Measurements from ENCODE around the gene PMPCA. TPM values are rescaled to one million over a fixed set of nuclear protein-coding genes. Genes with fewer than 3 reads are reported as not detected.

The PMPCA gene
- total and polyA plus RNA-seq, 2 of the 13 experiments (the other 11 are each of a cell fraction or from before 2014, with no cell fraction given): 70.2 to 88.4 TPM

DNA sequence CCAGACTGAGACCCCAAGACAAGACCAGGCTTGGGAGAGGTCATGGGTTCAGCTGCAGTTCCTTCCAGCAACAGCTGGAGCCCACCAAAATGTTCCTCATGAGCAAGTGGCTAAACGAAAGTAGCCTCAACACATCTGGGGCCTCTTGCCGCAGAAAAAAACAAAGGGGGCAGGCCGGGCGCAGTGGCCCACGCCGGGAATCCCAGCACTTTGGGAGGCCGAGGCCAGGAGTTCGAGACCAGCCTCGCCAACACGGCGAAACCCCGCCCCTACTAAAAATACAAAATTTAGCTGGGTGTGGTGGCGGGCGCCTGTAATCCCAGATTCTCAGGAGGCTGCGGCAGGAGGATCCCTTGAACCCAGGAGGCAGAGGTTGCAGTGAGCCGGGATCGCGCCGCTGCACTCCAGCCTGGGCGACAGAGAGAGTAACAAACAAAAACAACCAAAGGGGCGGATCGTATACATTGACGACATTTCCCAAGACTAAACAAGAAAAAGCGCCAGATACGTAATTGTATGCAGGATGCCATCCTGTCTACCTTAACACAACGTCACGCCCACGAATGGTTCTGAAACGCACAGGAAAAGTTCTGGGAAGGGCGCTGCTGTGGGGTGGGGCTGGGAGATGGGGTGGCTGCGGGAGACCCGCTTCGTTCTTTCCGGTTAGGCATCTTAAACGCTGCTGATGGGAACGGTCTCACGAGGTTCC is 27.5 kb downstream of the PMPCA start:
- intact Hi-C loops (cut with micrococcal nuclease; ENCODE audit: unreplicated experiment): no loop called here
- BruUV-seq (replicated peaks): no TSS peak

DNA sequence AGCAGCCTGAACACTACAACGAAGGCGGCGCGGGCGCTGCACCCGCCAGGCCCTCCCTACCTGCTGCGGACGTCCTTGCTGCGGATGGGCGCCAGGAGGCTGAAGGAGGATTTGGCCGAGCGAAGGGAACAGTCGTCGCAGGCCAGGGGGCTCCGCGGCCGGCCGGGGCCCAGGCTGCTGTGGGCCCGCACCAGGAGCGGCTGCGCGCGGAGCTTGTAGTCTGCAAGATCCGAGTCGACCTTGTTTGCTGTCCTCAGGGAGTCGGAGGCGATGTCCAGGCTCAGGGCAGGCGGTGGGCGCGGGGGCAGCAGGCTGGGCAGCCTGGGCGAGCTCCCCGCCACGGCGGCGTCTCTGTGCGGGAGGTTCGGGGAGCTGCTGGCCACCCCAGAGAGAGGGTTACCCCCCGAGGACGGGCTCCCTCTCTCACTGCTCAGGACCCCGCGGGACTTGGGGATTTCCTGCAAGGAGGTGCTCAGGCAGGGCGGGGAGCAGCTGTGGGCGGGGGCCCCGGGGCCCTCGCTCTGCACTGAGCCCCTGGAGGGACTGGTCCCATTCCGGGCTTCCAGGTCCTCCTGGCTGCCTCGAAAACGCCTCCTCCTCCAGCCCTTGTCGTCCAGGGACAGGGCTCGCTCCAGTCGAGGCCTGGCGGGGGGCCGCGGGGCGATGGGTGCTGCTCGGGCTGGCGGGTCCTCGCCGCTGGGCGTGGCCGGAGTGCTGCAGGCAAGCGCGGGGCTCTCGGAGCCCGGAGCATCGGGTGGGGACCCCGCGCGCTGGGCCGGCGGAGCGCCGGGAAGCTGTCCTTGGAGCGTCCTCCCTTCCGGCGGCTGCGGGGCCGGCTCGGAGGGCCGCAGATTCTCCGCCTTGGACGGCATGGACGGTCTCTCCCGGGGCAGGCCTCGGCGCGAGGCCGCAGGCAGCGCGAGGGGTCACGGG is 28.4 kb downstream of the PMPCA start:
- peaks cover 46% of the 10 kb centered on the region for H3K4me1 ChIP-seq (ENCODE audit: insufficient read depth, low read length)
- peaks cover 4 to 25% of the 10 kb centered on the region in 2 experiments; a peak in 4 of 5 replicates for H3K36me3 ChIP-seq (replicated peaks in 1 of 2; ENCODE audit: control insufficient read depth in 1 of 2, insufficient read depth in 2 of 2, low read length in 2 of 2)
- ChIA-PET POLR2A (no interaction called here), CTCF (ENCODE audit: low intra/inter-chr PET ratio, low total read pairs) (no interaction called here)
- DNase-seq (ENCODE audit: low spot score) (no peak), ATAC-seq (peak; percentile 47), FAIRE-seq (no peak)
- no peaks in the 10 kb centered on the region; a peak in 1 of 5 replicates for H3K27me3 ChIP-seq (ENCODE audit: control insufficient read depth in 1 of 2, insufficient read depth in 2 of 2, low read length in 2 of 2)
- H3K79me2 ChIP-seq (ENCODE audit: insufficient read depth, low read length): peaks cover 26% of the 10 kb centered on the region
- no TSS peak for BruUV-seq (replicated peaks)
- intact Hi-C loops (cut with micrococcal nuclease; ENCODE audit: unreplicated experiment) (no loop called here), in situ Hi-C loops (cut with HindIII; ENCODE audit: extremely low pct_ligation_motif_present, low pct_unique_long_range_greater_than_20kb) (no loop called here)
- no peaks in the 10 kb centered on the region for H3K9me3 ChIP-seq (ENCODE audit: low read length)
- H3K4me2 ChIP-seq (ENCODE audit: low read depth, low read length): peak overlapping the region; percentile 84
- peak overlapping the region; percentile 85 for H3K9ac ChIP-seq (ENCODE audit: insufficient read depth, low read depth, low read length)
- peak overlapping the region; percentile 89 to 92 (median 89) for H3K4me3 ChIP-seq (replicated peaks in 1 of 3; ENCODE audit: insufficient read depth in 1 of 3, low read depth in 2 of 3, low read length in 3 of 3)
- under 1% methylated on average over 17 of the region's 91 CpGs for WGBS (ENCODE audit: low lambda C conversion rate)
- H3K27ac ChIP-seq (ENCODE audit: extremely low read length, insufficient read depth, low read length): peak overlapping the region; percentile 59
- peaks cover 7% of the 10 kb centered on the region; the same call in 1 of the 2 replicates for H4K20me1 ChIP-seq (ENCODE audit: insufficient read depth, low read length)
- no peak overlapping the region for H2AFZ ChIP-seq (ENCODE audit: low read length)
- TF ChIP-seq MTA1 (CRISPR knock-in tag; IDR thresholded peaks at IDR 0.05; ENCODE audit: borderline replicate concordance) (no peak), ZNF782 (CRISPR knock-in tag; IDR thresholded peaks at IDR 0.05; ENCODE audit: borderline replicate concordance) (no peak), SIN3B (IDR thresholded peaks at IDR 0.05; ENCODE audit: low read length) (no peak), SRF (IDR thresholded peaks at IDR 0.05; ENCODE audit: low read depth, low read length) (no peak), ETV5 (CRISPR knock-in tag; IDR thresholded peaks at IDR 0.05; ENCODE audit: borderline replicate concordance) (no peak)
- TF ChIP-seq, protein P1, sequence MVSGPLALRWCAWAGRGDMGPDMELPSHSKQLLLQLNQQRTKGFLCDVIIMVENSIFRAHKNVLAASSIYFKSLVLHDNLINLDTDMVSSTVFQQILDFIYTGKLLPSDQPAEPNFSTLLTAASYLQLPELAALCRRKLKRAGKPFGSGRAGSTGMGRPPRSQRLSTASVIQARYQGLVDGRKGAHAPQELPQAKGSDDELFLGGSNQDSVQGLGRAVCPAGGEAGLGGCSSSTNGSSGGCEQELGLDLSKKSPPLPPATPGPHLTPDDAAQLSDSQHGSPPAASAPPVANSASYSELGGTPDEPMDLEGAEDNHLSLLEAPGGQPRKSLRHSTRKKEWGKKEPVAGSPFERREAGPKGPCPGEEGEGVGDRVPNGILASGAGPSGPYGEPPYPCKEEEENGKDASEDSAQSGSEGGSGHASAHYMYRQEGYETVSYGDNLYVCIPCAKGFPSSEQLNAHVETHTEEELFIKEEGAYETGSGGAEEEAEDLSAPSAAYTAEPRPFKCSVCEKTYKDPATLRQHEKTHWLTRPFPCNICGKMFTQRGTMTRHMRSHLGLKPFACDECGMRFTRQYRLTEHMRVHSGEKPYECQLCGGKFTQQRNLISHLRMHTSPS (CRISPR knock-in tag; IDR thresholded peaks at IDR 0.05; ENCODE audit: low read depth): no peak
- TF ChIP-seq, protein P2, sequence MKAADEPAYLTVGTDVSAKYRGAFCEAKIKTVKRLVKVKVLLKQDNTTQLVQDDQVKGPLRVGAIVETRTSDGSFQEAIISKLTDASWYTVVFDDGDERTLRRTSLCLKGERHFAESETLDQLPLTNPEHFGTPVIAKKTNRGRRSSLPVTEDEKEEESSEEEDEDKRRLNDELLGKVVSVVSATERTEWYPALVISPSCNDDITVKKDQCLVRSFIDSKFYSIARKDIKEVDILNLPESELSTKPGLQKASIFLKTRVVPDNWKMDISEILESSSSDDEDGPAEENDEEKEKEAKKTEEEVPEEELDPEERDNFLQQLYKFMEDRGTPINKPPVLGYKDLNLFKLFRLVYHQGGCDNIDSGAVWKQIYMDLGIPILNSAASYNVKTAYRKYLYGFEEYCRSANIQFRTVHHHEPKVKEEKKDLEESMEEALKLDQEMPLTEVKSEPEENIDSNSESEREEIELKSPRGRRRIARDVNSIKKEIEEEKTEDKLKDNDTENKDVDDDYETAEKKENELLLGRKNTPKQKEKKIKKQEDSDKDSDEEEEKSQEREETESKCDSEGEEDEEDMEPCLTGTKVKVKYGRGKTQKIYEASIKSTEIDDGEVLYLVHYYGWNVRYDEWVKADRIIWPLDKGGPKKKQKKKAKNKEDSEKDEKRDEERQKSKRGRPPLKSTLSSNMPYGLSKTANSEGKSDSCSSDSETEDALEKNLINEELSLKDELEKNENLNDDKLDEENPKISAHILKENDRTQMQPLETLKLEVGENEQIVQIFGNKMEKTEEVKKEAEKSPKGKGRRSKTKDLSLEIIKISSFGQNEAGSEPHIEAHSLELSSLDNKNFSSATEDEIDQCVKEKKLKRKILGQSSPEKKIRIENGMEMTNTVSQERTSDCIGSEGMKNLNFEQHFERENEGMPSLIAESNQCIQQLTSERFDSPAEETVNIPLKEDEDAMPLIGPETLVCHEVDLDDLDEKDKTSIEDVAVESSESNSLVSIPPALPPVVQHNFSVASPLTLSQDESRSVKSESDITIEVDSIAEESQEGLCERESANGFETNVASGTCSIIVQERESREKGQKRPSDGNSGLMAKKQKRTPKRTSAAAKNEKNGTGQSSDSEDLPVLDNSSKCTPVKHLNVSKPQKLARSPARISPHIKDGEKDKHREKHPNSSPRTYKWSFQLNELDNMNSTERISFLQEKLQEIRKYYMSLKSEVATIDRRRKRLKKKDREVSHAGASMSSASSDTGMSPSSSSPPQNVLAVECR (CRISPR knock-in tag; IDR thresholded peaks at IDR 0.05; ENCODE audit: borderline replicate concordance): peak; percentile 29; the same call in 1 of the 2 replicates

More for the DNA sequence above, 27.5 kb downstream of the PMPCA start:
- Histone ChIP-seq H3K36me3 (replicated peaks in 1 of 2; ENCODE audit: control insufficient read depth in 1 of 2, insufficient read depth in 2 of 2, low read length in 2 of 2) (peaks cover 4 to 19% of the 10 kb centered on the region in 2 experiments; a peak in 4 of 5 replicates), H4K20me1 (ENCODE audit: insufficient read depth, low read length) (peaks cover 7% of the 10 kb centered on the region; the same call in 1 of the 2 replicates), H3K27me3 (ENCODE audit: control insufficient read depth in 1 of 2, insufficient read depth in 2 of 2, low read length in 2 of 2) (no peaks in the 10 kb centered on the region; a peak in 1 of 5 replicates), H3K4me2 (ENCODE audit: low read depth, low read length) (peak overlapping the region; percentile 84), H3K4me1 (ENCODE audit: insufficient read depth, low read length) (peaks cover 44% of the 10 kb centered on the region), H2AFZ (ENCODE audit: low read length) (no peak overlapping the region), H3K27ac (ENCODE audit: extremely low read length, insufficient read depth, low read length) (no peak overlapping the region), H3K9me3 (ENCODE audit: low read length) (no peaks in the 10 kb centered on the region), H3K79me2 (ENCODE audit: insufficient read depth, low read length) (peaks cover 26% of the 10 kb centered on the region), H3K4me3 (replicated peaks in 1 of 3; ENCODE audit: insufficient read depth in 1 of 3, low read depth in 2 of 3, low read length in 3 of 3) (peak overlapping the region; percentile 89 to 92 (median 89)), H3K9ac (ENCODE audit: insufficient read depth, low read depth, low read length) (peak overlapping the region; percentile 85)
- FAIRE-seq: no peak
- WGBS (ENCODE audit: low lambda C conversion rate): 88% methylated on average over 30 of the region's 37 CpGs
- ATAC-seq: no peak
- in situ Hi-C loops (cut with HindIII; ENCODE audit: extremely low pct_ligation_motif_present, low pct_unique_long_range_greater_than_20kb): no loop called here
- ChIA-PET CTCF (ENCODE audit: low intra/inter-chr PET ratio, low total read pairs) (no interaction called here), POLR2A (no interaction called here)
- DNase-seq (ENCODE audit: low spot score): no peak
- TF ChIP-seq ZNF10 (CRISPR knock-in tag; IDR thresholded peaks at IDR 0.05; ENCODE audit: borderline replicate concordance, low read depth): no peak
- TF ChIP-seq ZBTB38 (CRISPR knock-in tag; IDR thresholded peaks at IDR 0.05): peak; percentile 66
- 0 out of 2 replicates have a peak, but pooled peaks have one; percentile 11 for TF ChIP-seq HOXA3 (CRISPR knock-in tag; IDR thresholded peaks at IDR 0.05)
- TF ChIP-seq SAP130 (CRISPR knock-in tag; IDR thresholded peaks at IDR 0.05; ENCODE audit: low read depth): 0 out of 2 replicates have a peak, but pooled peaks have one; percentile 1

Data from HepG2 (cell line).